ENCODE results near the gene MCOLN1.

The MCOLN1 gene

DNA sequence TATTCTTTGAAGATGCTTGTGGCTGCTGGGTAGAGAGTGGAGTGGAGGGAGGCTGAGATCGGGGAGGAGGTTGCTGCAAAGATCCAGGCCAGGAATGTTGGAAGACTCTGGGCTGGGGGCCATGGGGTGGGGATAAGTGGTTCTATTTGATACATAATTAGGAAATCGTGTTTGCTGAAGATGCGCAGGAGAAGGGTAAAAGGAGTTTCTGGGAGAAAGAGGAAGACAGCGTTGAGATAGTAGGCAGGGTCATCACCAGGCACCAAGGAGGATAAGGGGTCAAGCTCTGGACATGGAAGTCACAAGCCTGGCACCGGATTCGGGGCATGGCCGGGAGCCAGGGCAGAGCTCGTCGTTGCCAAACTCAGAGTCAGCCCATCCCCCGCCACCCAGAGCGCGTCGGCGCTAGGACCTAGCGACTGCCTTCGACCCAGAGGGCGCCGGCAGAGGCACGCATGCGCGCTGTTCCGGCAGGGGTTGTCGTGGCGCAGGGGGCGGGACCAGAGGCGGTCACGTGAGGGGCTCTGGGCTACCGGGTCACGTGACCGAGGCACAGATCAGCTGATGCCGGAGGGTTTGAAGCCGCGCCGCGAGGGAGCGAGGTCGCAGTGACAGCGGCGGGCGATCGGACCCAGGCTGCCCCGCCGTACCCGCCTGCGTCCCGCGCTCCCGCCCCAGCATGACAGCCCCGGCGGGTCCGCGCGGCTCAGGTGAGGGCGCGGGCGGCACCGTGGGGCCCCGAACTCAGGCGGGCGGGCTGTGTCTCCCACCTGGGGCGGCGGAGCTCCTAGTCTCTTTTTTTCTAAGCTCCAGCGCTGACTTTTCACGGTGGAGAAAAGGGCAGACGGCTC is at the start of gene MCOLN1:
MCOLN1 (plus strand) TSS at position 553 of the 851 bp plus-strand sequence; CDS start at position 680, 127 bp downstream.
- peak; percentile 94 for DNase-seq

DNA sequence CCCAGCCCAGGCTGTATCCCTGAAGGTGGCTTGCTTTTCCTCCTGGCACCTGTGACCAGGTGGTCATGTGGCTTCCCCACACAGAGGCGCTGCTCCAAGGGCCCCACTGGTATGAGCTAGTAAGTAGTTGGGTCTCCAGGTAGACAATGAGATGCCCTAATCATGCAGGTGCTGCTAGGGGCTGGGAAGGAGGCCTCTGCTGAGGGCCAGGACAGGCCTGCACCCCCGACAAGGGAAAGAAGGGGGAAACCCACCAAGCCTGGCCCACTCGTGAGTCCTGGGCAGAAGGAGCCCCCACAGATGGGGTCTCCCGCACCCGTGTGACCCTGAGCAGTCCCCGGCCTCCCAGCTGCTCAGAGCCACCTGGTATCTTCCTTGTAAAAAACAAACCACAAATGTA is 46.8 kb upstream of the MCOLN1 start:
- DNase-seq: no peak

GRCh38 chr19:7476241-7476640 is 46.2 kb upstream of the MCOLN1 start:
- no peak for DNase-seq

DNA sequence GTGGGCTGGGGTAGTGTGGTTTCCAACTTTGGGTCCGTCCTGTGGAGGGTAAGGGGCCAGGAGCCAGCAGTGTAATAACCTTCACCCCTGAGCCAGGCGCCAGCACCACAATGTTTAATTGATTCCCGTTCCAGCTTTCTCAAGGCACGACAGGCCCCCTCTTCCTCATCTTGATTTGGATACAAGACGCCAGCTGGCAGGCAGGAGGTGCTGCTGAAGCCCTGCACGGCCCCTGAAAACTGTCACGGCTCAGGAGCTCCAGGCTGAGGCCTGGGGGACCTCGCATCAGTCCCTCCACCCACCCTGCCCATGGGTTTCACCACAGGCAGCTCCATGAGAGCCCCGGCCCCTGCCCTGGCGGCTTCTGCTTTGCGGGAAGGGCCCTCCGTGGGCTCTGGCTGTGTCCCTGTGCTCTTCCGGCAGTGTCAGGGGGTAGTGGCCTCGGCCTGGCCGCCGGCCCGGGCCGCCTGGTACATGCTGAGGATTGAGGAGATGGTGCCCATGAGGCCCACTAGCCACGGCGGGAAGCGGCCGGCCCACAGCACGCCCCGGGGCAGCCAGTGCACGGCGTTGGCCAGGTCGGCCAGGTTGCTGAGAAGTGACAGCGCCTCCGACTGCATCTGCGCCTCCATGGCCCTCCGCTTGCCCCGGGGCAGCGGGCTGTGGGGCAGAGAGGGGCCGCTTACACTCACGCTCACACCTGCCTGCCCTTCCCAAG is 45.5 kb upstream of the MCOLN1 start:
- DNase-seq: no peak

GRCh38 chr19:7477758-7478157 is 44.7 kb upstream of the MCOLN1 start:
- no peak for DNase-seq

- DNase-seq: no peak
These were observed 44.1 kb upstream of the MCOLN1 start for GRCh38 chr19:7478173-7478842.

- no peak for DNase-seq
These were observed 43.6 kb upstream of the MCOLN1 start for GRCh38 chr19:7478843-7479227.

- no peak for DNase-seq
These were observed 42.0 kb upstream of the MCOLN1 start for GRCh38 chr19:7480222-7480969.

DNA sequence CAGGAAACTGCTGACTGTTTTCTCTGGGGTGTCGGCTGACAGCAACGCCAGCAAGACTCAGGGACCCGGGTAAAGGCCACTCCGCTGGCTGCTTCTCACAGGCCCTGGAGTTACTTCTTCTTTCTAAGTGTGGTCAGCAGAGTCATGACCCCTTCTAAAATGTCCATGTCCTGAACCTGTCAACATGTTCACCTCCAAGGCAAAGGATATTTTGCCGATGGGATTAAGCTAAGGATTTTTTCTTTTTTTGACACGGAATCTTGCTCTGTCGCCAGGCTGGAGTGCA is 41.5 kb upstream of the MCOLN1 start:
- DNase-seq: no peak

GRCh38 chr19:7482584-7483439 is 39.6 kb upstream of the MCOLN1 start:
- peak; percentile 81 for DNase-seq

- no peak for DNase-seq
These were observed 38.7 kb upstream of the MCOLN1 start for GRCh38 chr19:7483720-7484201.

DNA sequence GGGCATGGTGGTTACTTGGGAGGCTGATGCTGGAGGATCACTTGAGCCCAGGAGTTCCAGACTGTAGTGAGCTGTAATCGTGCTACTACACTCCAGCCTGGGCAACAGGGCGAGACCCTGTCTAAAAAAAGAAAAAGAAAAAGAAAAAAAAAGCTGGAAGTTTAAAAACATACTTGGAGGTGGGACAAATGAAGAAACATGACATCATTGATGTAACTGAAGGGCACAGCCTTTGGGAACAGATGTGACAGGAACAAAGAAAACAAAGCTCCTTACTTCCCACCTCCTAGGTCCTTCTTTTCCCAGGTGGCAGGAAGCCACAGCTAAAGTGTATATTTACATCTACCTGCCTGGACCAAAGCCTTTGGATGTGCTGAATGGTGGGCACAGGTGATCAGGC is 35.5 kb upstream of the MCOLN1 start:
- peak; percentile 20 for DNase-seq

DNA sequence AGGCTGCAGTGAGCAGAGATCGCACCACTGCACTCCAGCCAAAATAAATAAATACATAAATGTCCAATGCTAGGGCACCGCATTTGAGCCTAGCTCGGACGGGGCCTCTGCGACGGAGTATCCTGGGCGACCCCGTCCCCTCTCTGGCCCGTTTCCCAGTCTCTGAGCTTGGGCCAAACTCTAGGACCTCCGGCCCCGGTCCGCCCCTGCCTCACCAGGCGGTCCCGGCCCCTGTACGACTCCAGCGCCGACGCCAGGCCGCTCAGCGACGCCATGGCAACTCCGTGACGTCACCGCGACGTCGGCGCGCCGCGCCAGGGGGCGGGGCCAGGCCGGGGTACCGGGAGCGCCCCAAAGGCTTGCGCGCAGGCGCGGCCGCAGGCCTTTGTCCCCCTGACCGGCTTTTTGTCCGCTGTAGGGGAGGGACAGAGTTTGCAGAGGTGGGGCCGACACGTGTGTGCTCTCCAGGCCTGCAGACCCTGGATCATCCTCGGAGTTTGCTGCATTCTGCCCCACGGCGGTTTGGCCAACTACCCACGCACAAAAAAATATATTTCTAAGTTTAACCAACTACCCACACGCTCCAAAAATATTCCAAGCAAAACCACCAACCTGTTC is 33.6 kb upstream of the MCOLN1 start, which contains the start of gene PEX11G:
PEX11G (minus strand) TSS at position 300 of the 618 bp plus-strand sequence; CDS start at position 275, 25 bp downstream.
- DNase-seq: peak; percentile 77

DNA sequence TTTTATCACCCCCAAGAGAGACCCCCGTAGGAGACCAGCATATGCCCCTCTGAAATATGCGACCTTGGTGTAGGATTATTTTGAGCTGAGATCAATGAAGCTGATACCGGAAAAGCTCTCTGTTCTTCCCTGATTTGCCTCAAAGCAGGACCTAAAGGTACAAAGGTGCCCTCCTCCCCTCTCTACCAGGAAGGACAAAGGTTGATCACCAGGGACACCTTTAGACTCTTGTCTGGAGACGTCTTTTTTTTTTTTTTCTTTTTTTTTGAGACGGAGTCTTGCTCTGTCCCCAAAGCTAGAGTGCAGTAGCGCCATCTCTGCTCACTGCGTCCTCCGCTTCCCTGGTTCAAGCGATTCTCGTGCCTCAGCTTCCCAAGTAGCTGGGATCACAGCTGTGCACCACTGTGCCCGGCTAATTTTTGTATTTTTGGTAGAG is 32.8 kb upstream of the MCOLN1 start:
- no peak for DNase-seq

GRCh38 chr19:7492142-7492541 is 30.3 kb upstream of the MCOLN1 start:
- DNase-seq: no peak

DNA sequence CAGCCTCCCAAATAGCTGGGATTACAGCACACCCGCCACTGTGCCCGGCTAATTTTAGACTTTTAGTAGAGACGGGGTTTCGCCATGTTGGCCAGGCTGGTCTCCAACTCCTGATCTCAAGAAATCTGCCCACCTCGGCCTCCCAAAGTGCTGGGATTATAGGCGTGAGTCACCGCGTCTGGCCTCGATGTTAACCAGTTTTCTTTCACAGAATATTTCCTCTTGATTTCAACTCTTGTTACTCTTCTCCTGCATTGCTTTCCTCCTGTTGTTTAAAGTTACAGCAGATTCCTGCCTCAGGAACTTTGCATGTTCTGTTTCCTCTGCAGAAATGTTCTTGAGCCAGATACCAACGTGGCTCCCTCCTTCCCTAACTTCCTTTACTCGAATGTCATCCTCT is 29.9 kb upstream of the MCOLN1 start:
- no peak for DNase-seq

- no peak for DNase-seq
These were observed 27.9 kb upstream of the MCOLN1 start for GRCh38 chr19:7494416-7495098.

DNA sequence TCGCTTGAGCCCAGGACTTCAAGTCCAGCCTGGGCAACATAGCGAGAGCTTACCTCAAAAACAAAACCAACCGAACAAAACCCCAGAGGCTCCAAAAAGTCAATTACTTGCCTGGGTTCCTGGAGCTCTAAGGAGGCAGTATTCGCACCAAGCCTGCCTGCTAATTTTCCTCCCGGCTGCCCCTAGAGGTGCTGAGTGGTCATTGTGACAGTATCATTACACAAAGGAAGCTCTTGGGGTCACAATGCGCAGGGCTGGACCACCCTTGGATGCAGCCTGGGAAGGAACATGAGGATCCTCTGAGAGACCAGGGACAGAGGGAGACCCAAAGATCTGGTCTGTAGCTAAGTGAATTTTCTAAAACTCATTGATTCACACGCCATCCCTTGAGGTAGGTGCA is 25.1 kb upstream of the MCOLN1 start:
- DNase-seq: no peak

DNA sequence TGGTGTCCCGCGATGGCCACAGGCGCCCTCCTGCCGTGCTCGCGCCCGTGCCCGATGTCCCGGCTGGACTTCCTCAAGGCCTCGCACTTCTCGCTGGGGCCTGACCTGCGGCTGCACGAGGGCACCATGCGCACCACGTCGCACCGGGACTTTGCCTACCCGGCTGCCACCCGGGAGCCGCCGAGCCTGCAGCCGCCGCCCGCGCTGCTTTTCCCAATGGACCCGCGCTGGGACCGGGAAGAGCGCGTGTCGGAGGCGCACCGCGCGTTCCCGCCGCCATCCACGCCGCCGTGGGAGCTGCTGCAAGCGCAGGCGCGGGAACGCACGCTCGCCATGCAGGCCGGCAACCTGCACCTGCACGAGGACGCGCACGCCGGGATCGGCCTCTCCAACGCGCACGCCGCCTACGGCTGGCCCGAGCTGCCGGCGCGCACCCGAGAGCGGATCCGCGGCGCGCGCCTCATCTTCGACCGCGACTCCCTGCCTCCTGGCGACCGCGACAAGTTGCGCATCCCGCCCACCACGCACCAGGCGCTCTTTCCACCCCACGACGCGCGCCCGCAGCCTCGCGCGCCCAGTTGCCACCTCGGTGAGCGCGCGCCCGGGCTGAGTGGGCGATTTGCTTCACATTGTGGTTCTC is 21.5 kb upstream of the MCOLN1 start:
- DNase-seq: peak; percentile 84

DNA sequence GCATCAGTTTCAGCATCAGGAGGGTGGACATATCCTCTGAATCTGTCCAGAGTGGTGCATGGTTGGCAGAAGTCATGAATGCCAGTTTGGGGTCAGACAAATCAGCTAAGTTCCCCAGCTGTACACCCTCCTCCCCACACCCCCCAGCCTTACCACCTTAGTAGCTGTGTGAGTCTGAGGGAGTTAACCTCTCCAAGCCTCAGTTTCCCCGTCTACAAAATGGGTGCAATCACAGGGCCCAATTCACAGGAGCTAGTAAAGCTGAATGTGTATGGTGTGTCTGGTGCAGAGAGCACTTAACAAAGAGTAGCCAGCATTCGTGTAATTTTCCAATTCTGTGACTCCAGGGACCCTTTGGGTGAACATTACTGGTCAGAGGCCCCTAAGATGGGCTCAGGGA is 19.9 kb upstream of the MCOLN1 start:
- no peak for DNase-seq

All from NCI-H2171 treated with DMSO at 0.1 percent for 48 hours (cell line).